SK-N-SH treated with all-trans-retinoic acid at 6 μM for 48 hours (cell line): ENCODE measurements around the gene ECE1.

ENCODE experiments used
- ARNTL ChIP-seq: fragments of 450-650 bp; formaldehyde crosslinking; IDR thresholded peaks from 2 replicates; pipeline ENCODE4 v1.5.0; 2020; ENCODE audit warnings: low read depth, mild to moderate bottlenecking, moderate library complexity, borderline replicate concordance
- BACH2 ChIP-seq: fragments of 250-450 bp; sonication (Bioruptor Pico); IDR thresholded peaks from 2 replicates; pipeline ENCODE4 v1.9.0; 2021; ENCODE audit warnings: mild to moderate bottlenecking, borderline replicate concordance
- CREB5 ChIP-seq: fragments of 250-450 bp; sonication (Bioruptor Pico); IDR thresholded peaks from 2 replicates; pipeline ENCODE4 v1.5.1; 2020; ENCODE audit warnings: low read depth, mild to moderate bottlenecking, moderate library complexity
- CSDC2 ChIP-seq: fragments of 250-450 bp; sonication (Bioruptor Pico); IDR thresholded peaks from 2 replicates; pipeline ENCODE4 v1.5.0; 2020; ENCODE audit warnings: mild to moderate bottlenecking, moderate library complexity
- CSRNP3 ChIP-seq: fragments of 250-450 bp; sonication (Bioruptor Pico); IDR thresholded peaks from 2 replicates; pipeline ENCODE4 v1.5.1; 2021; ENCODE audit warnings: mild to moderate bottlenecking, moderate library complexity
- ESRRG ChIP-seq: fragments of 250-450 bp; sonication (Bioruptor Pico); IDR thresholded peaks from 2 replicates; pipeline ENCODE4 v1.6.1; 2021; ENCODE audit warnings: mild to moderate bottlenecking
- PATZ1 ChIP-seq: fragments of 250-450 bp; sonication (Bioruptor Pico); IDR thresholded peaks from 2 replicates; pipeline ENCODE4 v1.8.0; 2020; ENCODE audit warnings: mild to moderate bottlenecking, moderate library complexity, borderline replicate concordance
- TCF4 ChIP-seq: fragments of 250-450 bp; sonication (Bioruptor Pico); IDR thresholded peaks from 2 replicates; pipeline ENCODE4 v1.8.0; 2021; ENCODE audit warnings: mild to moderate bottlenecking, moderate library complexity, borderline replicate concordance
- ZNF70 ChIP-seq: fragments of 450-650 bp; formaldehyde crosslinking; IDR thresholded peaks from 2 replicates; pipeline ENCODE4 v1.5.0; 2020; ENCODE audit warnings: mild to moderate bottlenecking, moderate library complexity
- ZNF8 ChIP-seq: fragments of 450-650 bp; formaldehyde crosslinking; IDR thresholded peaks from 2 replicates; pipeline ENCODE4 v1.5.0; 2020; ENCODE audit warnings: mild to moderate bottlenecking, moderate library complexity

- TF ChIP-seq PATZ1 (CRISPR knock-in tag) (no peak), ARNTL (CRISPR knock-in tag) (no peak), ZNF8 (CRISPR knock-in tag) (no peak), CREB5 (CRISPR knock-in tag) (no peak), CSDC2 (no peak), BACH2 (no peak), TCF4 (CRISPR knock-in tag) (no peak), ESRRG (CRISPR knock-in tag) (no peak), ZNF70 (no peak), CSRNP3 (no peak)
These were observed 45.5 kb upstream of the ECE1 start for GRCh38 chr1:21335750-21336224.
